Stimulated activated CD8-positive, alpha-beta memory T cell treated with anti-CD3 and anti-CD28 coated beads, Interleukin-15, amount 100 ng/mL, for 24 hours (primary cell): Measurements from ENCODE around the gene CTF1.

ENCODE experiments used
- DNase-seq: peaks from one replicate; pipeline ENCODE4 v3.0.0-alpha.2; 2020; ENCODE audit warnings: low read depth

CTF1 gene

GRCh38 chr16:30910427-30911029, 14.1 kb downstream of the CTF1 start:
- DNase-seq = no peak

GRCh38 chr16:30912794-30913412, 16.5 kb downstream of the CTF1 start:
- no peak for DNase-seq

GRCh38 chr16:30914830-30915229, 18.4 kb downstream of the CTF1 start:
- DNase-seq = no peak

GRCh38 chr16:30918614-30919013, 22.2 kb downstream of the CTF1 start:
- DNase-seq = no peak

DNA sequence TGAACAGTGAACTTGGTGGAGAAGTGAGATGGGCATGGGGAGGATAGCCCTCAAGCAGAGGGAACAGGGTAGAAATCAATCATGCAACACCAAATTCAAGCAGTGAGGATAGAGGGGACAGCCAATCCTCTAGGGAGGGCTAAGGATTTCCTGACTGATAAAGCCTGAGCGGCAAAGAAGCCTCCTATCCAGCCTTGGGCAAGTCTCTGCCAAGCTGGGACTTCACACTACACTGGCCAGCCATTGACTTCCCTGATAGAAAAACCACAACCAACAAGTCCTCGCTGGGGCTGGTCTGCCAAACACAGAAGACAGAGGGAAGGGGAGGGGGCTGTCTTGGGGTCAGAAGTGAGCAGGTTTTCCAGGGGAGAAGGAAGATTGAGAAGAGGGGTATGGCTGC, 24.5 kb downstream of the CTF1 start:
- no peak for DNase-seq

- no peak for DNase-seq
Observed at GRCh38 chr16:30921459-30921747, 25.0 kb downstream of the CTF1 start.

- peak; percentile 60 for DNase-seq
Observed at GRCh38 chr16:30921748-30922419, 25.5 kb downstream of the CTF1 start.

DNA sequence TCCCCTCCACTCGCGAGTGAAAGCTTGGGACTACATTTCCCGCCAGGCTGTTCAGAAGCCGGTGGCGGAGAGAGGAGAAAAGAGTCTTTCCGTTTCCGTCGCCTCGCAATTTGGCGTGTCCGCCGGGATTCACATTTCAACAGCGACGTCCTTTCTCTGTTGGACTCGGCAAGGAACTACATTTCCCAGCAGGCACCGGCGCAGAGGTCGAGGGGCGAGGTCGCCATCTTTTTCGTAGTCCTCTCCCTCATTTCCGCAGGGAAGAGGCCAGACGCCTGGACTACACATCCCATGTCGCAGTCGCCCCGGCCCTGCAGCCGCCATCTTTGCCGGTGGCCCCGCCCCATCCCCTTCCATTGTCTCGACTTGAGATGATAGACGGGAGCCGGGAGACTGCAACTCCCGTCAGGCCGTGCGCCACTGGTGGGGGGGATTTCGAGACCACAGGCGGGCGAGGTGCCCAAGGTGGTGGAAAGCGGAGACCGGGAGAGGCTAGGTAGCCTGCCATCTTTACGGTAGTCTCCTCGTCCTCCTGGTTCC, 26.1 kb downstream of the CTF1 start:
- DNase-seq = peak; percentile 89

- peak; percentile 80 for DNase-seq
Observed at GRCh38 chr16:30922960-30923535, 26.6 kb downstream of the CTF1 start.

GRCh38 chr16:30923554-30924075, 27.2 kb downstream of the CTF1 start, which contains the start of gene FBXL19:
Gene FBXL19 (plus strand): TSS chr16:30923572. CDS start chr16:30925755, 2,183 bp downstream.
- DNase-seq = no peak

DNA sequence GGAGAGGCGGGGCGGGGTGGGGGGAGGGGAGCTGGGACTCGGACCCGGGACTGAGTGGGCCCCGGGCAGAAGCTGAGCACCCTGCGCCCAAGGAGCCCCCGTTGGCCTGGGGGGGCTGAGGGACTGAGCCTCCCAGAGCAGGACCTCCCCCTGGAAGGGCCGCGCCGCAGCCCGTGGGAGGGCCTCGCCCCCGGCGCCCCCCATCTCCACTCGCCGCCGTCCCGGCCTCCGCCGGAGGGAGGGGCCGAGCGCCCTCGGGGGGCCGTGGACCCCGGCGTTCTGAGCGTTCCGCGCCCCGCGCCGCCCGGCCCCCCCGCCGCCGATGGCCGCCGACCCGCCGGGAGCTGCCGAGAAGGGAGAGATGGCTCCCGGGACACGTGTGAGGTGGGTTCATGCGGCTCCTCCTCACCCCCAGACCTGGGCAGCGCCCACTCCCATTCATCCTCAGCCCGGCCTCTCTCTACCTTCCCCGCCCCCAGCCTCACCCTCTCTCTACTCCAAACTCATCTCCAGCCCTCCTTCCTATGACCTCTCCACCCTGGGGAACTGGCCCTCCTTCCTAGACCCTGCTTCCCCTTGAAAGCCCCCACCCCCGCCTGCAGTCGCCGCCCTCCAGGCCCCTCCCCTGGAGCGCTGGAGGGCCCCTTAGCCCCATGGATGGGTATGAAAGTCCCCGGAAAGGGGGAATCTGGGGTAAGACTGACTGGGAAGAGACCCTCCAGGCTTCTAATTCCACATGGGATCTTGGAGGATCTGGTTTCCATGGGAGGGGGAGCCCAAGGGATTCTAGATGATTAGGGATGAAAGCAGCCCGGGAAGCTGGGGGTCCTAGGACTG, 27.9 kb downstream of the CTF1 start:
- no peak for DNase-seq

GRCh38 chr16:30924913-30925631, 28.7 kb downstream of the CTF1 start:
- no peak for DNase-seq

GRCh38 chr16:30925632-30925987, 29.2 kb downstream of the CTF1 start:
- no peak for DNase-seq

GRCh38 chr16:30925995-30926811, 29.8 kb downstream of the CTF1 start:
- DNase-seq = no peak

GRCh38 chr16:30926937-30927788, 30.7 kb downstream of the CTF1 start:
- no peak for DNase-seq

DNA sequence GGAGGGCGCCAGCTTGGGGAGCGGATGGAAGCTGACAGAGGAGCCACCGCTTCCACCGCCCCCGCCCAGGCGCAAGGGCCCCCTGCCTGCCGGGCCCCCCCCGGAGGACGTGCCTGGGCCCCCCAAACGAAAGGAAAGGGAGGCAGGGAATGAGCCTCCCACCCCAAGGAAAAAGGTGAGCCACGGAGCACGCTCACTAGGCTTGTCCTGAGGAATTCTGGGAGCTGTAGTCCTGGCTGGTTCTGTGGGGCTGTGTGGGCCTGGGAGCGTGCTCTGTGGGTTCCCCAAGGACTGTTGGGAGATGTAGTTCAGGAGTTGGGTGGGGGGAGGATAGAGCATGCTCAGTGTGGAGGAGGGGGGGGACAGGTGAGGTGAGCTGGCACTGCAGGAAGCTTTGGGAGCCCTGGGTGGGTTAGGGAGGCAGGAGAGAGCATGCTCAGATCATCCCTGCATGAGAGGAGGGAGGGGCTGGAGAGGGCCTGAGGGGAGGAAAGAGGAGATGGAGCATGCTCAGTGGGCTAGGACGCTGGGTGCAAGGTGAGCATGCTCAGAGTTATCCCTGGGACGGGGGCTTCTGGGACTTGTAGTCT, 31.5 kb downstream of the CTF1 start:
- DNase-seq = no peak

- DNase-seq = no peak
Observed at GRCh38 chr16:30928390-30928789, 32.0 kb downstream of the CTF1 start.

DNA sequence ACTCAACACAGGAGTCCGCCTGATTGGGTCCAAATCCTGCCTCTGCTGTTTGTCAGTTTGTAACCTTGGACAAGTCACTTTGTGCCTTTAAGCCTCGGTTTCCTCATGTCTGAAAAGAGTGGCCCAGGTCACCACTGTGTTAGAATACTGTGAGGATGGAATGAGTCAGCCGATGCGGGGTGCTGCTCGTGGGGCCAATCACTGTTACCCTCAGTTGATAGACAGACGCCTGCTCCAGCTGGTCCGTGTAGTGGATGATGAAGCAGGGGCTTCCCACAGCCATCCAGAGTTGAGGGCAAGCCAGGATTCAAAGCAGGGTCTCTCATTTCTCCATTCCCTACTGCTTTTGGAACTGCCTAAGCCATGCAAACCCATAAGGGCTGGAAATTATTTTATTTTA, 32.8 kb downstream of the CTF1 start:
- no peak for DNase-seq

GRCh38 chr16:30930160-30930571, 33.8 kb downstream of the CTF1 start:
- no peak for DNase-seq
